ENCODE results near the gene FAM241B. TPM values are rescaled to one million over a fixed set of nuclear protein-coding genes. Genes with fewer than 3 reads are reported as not detected.

Gene FAM241B
- total RNA-seq, 4 donors from 2014 or later: 0.44 to 5.7 (median 2.4) TPM

GRCh38 chr10:69679736-69680135, 49.7 kb downstream of the FAM241B start:
- DNase-seq (ENCODE audit: low spot score in 2 of 2): no peak
- H3K4me3 ChIP-seq: no peak overlapping the region
- H3K27ac ChIP-seq: no peak overlapping the region
- H3K9me3 ChIP-seq: no peaks in the 10 kb centered on the region
- H3K36me3 ChIP-seq: no peaks in the 10 kb centered on the region
- H3K27me3 ChIP-seq: peaks cover 0 to 22% of the 10 kb centered on the region in 2 donors
- H3K4me1 ChIP-seq: peaks cover 0 to 14% (median 0%) of the 10 kb centered on the region in 4 donors
- TF ChIP-seq EP300 (IDR thresholded peaks at IDR 0.05): no peak
- no peak for TF ChIP-seq POLR2A (IDR thresholded peaks at IDR 0.05)
- no peak for TF ChIP-seq CTCF (IDR thresholded peaks at IDR 0.05)
- 62 to 66% methylated on average over 9 of the region's 9 CpGs for WGBS, 2 donors

GRCh38 chr10:69680610-69681009, 50.6 kb downstream of the FAM241B start:
- TF ChIP-seq POLR2A (IDR thresholded peaks at IDR 0.05): no peak
- no peak for TF ChIP-seq EP300 (IDR thresholded peaks at IDR 0.05)
- TF ChIP-seq CTCF (IDR thresholded peaks at IDR 0.05): no peak
- Histone ChIP-seq H3K27me3 (peaks cover 0 to 22% of the 10 kb centered on the region in 2 donors), H3K9me3 (no peaks in the 10 kb centered on the region), H3K4me3 (no peak overlapping the region), H3K4me1 (peaks cover 0 to 20% (median 0%) of the 10 kb centered on the region in 4 donors), H3K36me3 (no peaks in the 10 kb centered on the region), H3K27ac (no peak overlapping the region)
- DNase-seq (ENCODE audit: low spot score in 2 of 2): no peak
- 49 to 53% methylated on average over 4 of the region's 4 CpGs for WGBS, 2 donors

- Histone ChIP-seq H3K27ac (no peak overlapping the region), H3K36me3 (no peaks in the 10 kb centered on the region), H3K27me3 (peaks cover 0 to 22% of the 10 kb centered on the region in 2 donors), H3K4me1 (peaks cover 0 to 24% (median 0%) of the 10 kb centered on the region in 4 donors), H3K9me3 (no peaks in the 10 kb centered on the region), H3K4me3 (no peak overlapping the region)
- WGBS, 2 donors: 86 to 90% methylated on average over 3 to 6 of the region's 6 CpGs
- TF ChIP-seq CTCF (IDR thresholded peaks at IDR 0.05) (no peak), POLR2A (IDR thresholded peaks at IDR 0.05) (no peak), EP300 (IDR thresholded peaks at IDR 0.05) (no peak)
- DNase-seq (ENCODE audit: low spot score in 2 of 2): no peak
Measured at GRCh38 chr10:69681436-69681835, 51.4 kb downstream of the FAM241B start.

GRCh38 chr10:69682955-69683474, 53.0 kb downstream of the FAM241B start:
- H3K27ac ChIP-seq: no peak overlapping the region

More at GRCh38 chr10:69682955-69683474, 53.0 kb downstream of the FAM241B start:
- TF ChIP-seq POLR2A (IDR thresholded peaks at IDR 0.05) (no peak), CTCF (IDR thresholded peaks at IDR 0.05) (no peak), EP300 (IDR thresholded peaks at IDR 0.05) (no peak)
- Histone ChIP-seq H3K4me3 (no peak overlapping the region), H3K4me1 (peaks cover 0 to 28% (median 0%) of the 10 kb centered on the region in 4 donors), H3K36me3 (no peaks in the 10 kb centered on the region), H3K9me3 (no peaks in the 10 kb centered on the region), H3K27me3 (peaks cover 0 to 22% of the 10 kb centered on the region in 2 donors)
- no peak for DNase-seq (ENCODE audit: low spot score in 2 of 2)

Other genes with a start within 250 kb of the FAM241B start
- gene TACR2, start 213.3 kb upstream of the FAM241B start, total RNA-seq: 1 to 10 TPM in 2 of 4 donors, under 1 TPM in 2; 0.59 to 4.6 (median 1.2) TPM
- gene TSPAN15, start 178.8 kb upstream of the FAM241B start, total RNA-seq: 100 to 1,000 TPM in 1 of 4 donors, 10 to 100 TPM in 3; 46.9 to 117 (median 92.7) TPM
- gene NEUROG3, start 56.8 kb upstream of the FAM241B start, total RNA-seq: not detected
- 1 to 10 TPM in 2 of 4 donors, under 1 TPM in 2; 0.30 to 2.0 (median 0.86) TPM for gene COL13A1, start 171.7 kb downstream of the FAM241B start, total RNA-seq